Measurements from ENCODE around the gene PNCK.

DNA sequence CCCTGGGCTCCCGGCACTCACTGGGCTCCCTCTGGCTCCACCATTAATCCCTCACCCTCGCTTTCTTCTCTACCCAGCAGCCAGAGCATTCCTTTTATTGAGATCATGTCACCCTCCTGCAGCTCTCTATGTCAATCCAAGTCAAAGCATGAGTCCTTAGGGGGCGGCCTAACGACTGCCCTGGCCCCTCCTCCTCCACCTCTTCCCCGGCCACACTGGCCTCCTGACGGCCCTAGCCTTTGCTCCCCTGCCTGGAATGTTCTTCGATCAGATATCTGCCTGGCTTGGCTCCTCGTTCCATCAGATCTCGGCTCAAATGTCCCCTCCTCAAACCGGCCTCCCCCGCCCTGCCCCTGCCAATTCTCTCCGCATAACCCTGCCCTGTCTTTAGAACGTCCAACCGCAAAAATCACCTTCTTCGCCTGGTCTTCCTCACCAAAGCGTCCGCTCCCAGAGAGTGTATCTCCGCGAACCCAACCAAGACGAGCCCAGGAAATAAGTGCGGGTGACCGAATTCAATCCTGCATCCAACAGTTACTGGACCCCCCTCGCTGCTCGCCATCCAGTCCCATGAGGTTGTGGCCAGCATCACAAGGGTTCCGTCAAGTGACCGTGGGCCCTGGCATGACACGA, 722 bp upstream of the PNCK start:
- TF ChIP-seq, protein P1, sequence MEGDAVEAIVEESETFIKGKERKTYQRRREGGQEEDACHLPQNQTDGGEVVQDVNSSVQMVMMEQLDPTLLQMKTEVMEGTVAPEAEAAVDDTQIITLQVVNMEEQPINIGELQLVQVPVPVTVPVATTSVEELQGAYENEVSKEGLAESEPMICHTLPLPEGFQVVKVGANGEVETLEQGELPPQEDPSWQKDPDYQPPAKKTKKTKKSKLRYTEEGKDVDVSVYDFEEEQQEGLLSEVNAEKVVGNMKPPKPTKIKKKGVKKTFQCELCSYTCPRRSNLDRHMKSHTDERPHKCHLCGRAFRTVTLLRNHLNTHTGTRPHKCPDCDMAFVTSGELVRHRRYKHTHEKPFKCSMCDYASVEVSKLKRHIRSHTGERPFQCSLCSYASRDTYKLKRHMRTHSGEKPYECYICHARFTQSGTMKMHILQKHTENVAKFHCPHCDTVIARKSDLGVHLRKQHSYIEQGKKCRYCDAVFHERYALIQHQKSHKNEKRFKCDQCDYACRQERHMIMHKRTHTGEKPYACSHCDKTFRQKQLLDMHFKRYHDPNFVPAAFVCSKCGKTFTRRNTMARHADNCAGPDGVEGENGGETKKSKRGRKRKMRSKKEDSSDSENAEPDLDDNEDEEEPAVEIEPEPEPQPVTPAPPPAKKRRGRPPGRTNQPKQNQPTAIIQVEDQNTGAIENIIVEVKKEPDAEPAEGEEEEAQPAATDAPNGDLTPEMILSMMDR (IDR thresholded peaks at IDR 0.05; ENCODE audit: insufficient read depth, low read depth, low read length): no peak
- no peak for TF ChIP-seq EZH2 (IDR thresholded peaks at IDR 0.05; ENCODE audit: insufficient read depth, low read length)
